C4-2B (cell line): ENCODE results near the gene CACNA1B.

Experiments used
- ZFX ChIP-seq: fragments of 450-650 bp; IDR thresholded peaks from 2 replicates; pipeline ENCODE4 v1.6.1; 2017
- TF ChIP-seq, protein P1 (sequence below): fragments of 450-650 bp; conservative IDR thresholded peaks from 2 replicates; pipeline ENCODE4 v1.5.1; 2017; ENCODE audit warnings: mild to moderate bottlenecking

DNA sequence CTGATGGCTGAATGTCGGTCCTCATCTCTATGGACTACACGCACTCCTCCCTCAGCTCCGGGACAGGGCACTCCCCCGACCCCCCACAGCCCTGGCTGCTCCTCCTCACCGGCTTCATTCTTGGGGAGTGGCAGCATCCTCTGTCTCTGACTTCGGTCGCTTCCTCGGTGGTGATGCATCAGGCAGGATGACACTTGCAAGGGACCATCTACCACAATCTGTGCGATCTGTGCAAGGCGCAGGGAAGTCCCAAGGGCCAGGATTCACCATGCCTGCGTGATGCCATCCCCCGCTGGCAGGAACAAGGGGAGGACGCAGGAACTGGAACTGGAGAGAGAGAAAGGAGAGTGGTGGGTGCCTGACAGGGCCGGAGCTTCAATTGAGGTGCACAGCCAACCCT lies 2.2 kb upstream of the CACNA1B start:
- TF ChIP-seq, protein P1, sequence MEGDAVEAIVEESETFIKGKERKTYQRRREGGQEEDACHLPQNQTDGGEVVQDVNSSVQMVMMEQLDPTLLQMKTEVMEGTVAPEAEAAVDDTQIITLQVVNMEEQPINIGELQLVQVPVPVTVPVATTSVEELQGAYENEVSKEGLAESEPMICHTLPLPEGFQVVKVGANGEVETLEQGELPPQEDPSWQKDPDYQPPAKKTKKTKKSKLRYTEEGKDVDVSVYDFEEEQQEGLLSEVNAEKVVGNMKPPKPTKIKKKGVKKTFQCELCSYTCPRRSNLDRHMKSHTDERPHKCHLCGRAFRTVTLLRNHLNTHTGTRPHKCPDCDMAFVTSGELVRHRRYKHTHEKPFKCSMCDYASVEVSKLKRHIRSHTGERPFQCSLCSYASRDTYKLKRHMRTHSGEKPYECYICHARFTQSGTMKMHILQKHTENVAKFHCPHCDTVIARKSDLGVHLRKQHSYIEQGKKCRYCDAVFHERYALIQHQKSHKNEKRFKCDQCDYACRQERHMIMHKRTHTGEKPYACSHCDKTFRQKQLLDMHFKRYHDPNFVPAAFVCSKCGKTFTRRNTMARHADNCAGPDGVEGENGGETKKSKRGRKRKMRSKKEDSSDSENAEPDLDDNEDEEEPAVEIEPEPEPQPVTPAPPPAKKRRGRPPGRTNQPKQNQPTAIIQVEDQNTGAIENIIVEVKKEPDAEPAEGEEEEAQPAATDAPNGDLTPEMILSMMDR: no peak
- no peak for TF ChIP-seq ZFX
